KMS-11 (cell line): ENCODE results near the gene BABAM1.

ENCODE experiments used
- H2AFZ ChIP-seq: fragments of 200-600 bp; sonication (generic); 2 replicates; pipeline ENCODE4 v1.6.1; 2016; ENCODE audit warnings: antibody characterized with exemption, mixed run types, low read depth
- H3K27ac ChIP-seq: fragments of 200-600 bp; sonication (generic); 2 replicates; pipeline ENCODE4 v1.6.1; 2016; ENCODE audit warnings: mild to moderate bottlenecking, mixed run types
- H3K27me3 ChIP-seq: fragments of 200-600 bp; sonication (generic); 2 replicates; pipeline ENCODE4 v1.6.1; 2017; ENCODE audit warnings: mild to moderate bottlenecking, low read depth, mixed run types, moderate library complexity; ENCODE audit not compliant: insufficient read depth
- H3K36me3 ChIP-seq: fragments of 200-600 bp; sonication (generic); 2 replicates; pipeline ENCODE4 v1.6.1; 2017; ENCODE audit warnings: mild to moderate bottlenecking, mixed run types; ENCODE audit not compliant: insufficient read depth
- H3K4me1 ChIP-seq: fragments of 200-600 bp; sonication (generic); 2 replicates; pipeline ENCODE4 v1.6.1; 2016; ENCODE audit warnings: mild to moderate bottlenecking, low read depth, mixed run types; ENCODE audit not compliant: poor library complexity, severe bottlenecking
- H3K4me2 ChIP-seq: fragments of 200-600 bp; sonication (generic); 2 replicates; pipeline ENCODE4 v1.7.0; 2016; ENCODE audit warnings: mild to moderate bottlenecking, mixed run types
- H3K4me3 ChIP-seq: fragments of 200-600 bp; sonication (generic); IDR thresholded peaks from 2 replicates; pipeline ENCODE4 v1.6.1; 2017; ENCODE audit warnings: low read depth, low read length, mixed read lengths; ENCODE audit not compliant: insufficient read depth
- H3K79me2 ChIP-seq: fragments of 200-600 bp; sonication (generic); 2 replicates; pipeline ENCODE4 v1.6.1; 2016; ENCODE audit warnings: low read depth, mixed run types; ENCODE audit not compliant: insufficient read depth
- H3K9ac ChIP-seq: fragments of 200-600 bp; sonication (generic); 2 replicates; pipeline ENCODE4 v1.6.1; 2016; ENCODE audit warnings: mild to moderate bottlenecking, mixed run types
- H4K20me1 ChIP-seq: fragments of 200-600 bp; sonication (generic); 2 replicates; pipeline ENCODE4 v1.6.1; 2016; ENCODE audit warnings: mild to moderate bottlenecking, mixed run types; ENCODE audit not compliant: insufficient read depth
- CTCF ChIP-seq: fragments of 200-600 bp; sonication (generic); conservative IDR thresholded peaks from 2 replicates; pipeline ENCODE4 v1.6.1; 2017; ENCODE audit warnings: low read depth, mild to moderate bottlenecking, antibody characterized with exemption, low read length, moderate library complexity, mixed read lengths

Gene BABAM1

GRCh38 chr19:17279436-17279835 lies 12.2 kb downstream of the BABAM1 start:
- Histone ChIP-seq H3K27me3 (no peaks in the 10 kb centered on the region), H3K4me1 (peaks cover 6% of the 10 kb centered on the region), H4K20me1 (no peaks in the 10 kb centered on the region), H3K36me3 (no peaks in the 10 kb centered on the region), H3K9ac (no peak overlapping the region), H3K79me2 (no peaks in the 10 kb centered on the region), H3K4me3 (no peak overlapping the region), H3K27ac (no peak overlapping the region), H2AFZ (no peak overlapping the region), H3K4me2 (no peak overlapping the region)
- TF ChIP-seq CTCF: no peak

GRCh38 chr19:17281391-17282304 lies 14.4 kb downstream of the BABAM1 start, which contains the start of gene ANKLE1:
ANKLE1 (plus strand) TSS chr19:17281901; CDS start chr19:17281921, 20 bp downstream.
- Histone ChIP-seq H3K27ac (peak within 1 kb of the TSS; percentile 32; the same call in 1 of the 2 replicates), H3K4me1 (peaks cover 6% of the 10 kb centered on the region), H3K4me2 (peak within 1 kb of the TSS; percentile 40), H2AFZ (peak within 1 kb of the TSS; percentile 37; the same call in 1 of the 2 replicates), H3K36me3 (no peaks in the 10 kb centered on the region), H4K20me1 (no peaks in the 10 kb centered on the region), H3K9ac (peak within 1 kb of the TSS; percentile 61; the same call in 1 of the 2 replicates), H3K79me2 (no peaks in the 10 kb centered on the region), H3K4me3 (no peak within 1 kb of the TSS), H3K27me3 (no peaks in the 10 kb centered on the region)
- TF ChIP-seq CTCF: no peak

- no peaks in the 10 kb centered on the region for H4K20me1 ChIP-seq
- no peaks in the 10 kb centered on the region for H3K27me3 ChIP-seq
- TF ChIP-seq CTCF: peak; percentile 83
- no peak overlapping the region for H3K4me3 ChIP-seq
- H3K79me2 ChIP-seq: no peaks in the 10 kb centered on the region
- peaks cover 6% of the 10 kb centered on the region for H3K4me1 ChIP-seq
- peak overlapping the region; percentile 40 for H3K4me2 ChIP-seq
- peak overlapping the region; percentile 37; the same call in 1 of the 2 replicates for H2AFZ ChIP-seq
- H3K36me3 ChIP-seq: no peaks in the 10 kb centered on the region
- H3K9ac ChIP-seq: peak overlapping the region; percentile 61; the same call in 1 of the 2 replicates
- H3K27ac ChIP-seq: peak overlapping the region; percentile 32; the same call in 1 of the 2 replicates
Measured at GRCh38 chr19:17282488-17283125, 15.4 kb downstream of the BABAM1 start.

- no peaks in the 10 kb centered on the region for H4K20me1 ChIP-seq
- no peaks in the 10 kb centered on the region for H3K36me3 ChIP-seq
- TF ChIP-seq CTCF: no peak
- H3K4me1 ChIP-seq: peaks cover 6% of the 10 kb centered on the region
- H3K4me2 ChIP-seq: no peak overlapping the region
- no peak overlapping the region for H3K9ac ChIP-seq
- no peaks in the 10 kb centered on the region for H3K79me2 ChIP-seq
- no peak overlapping the region for H2AFZ ChIP-seq
- H3K4me3 ChIP-seq: no peak overlapping the region
- 0 out of 2 replicates have a peak, but pooled peaks cover 6% of the 10 kb centered on the region for H3K27me3 ChIP-seq
- H3K27ac ChIP-seq: no peak overlapping the region
Measured at GRCh38 chr19:17283504-17283996, 16.3 kb downstream of the BABAM1 start.
